ENCODE data around the gene FOXP1. TPM values are rescaled to one million over a fixed set of nuclear protein-coding genes. Genes with fewer than 3 reads are reported as not detected.

The FOXP1 gene
- total and polyA plus RNA-seq, 2 of the 8 experiments (the other 6 are each of a cell fraction or from before 2014, with no cell fraction given) = 13.9 to 25.4 TPM

- peak overlapping the region; percentile 12; the same call in 1 of the 2 replicates for H4K8ac ChIP-seq (ENCODE audit: extremely low read depth, insufficient read depth, low read length)
- no peak overlapping the region for H2BK20ac ChIP-seq (ENCODE audit: low read length)
- peak overlapping the region; percentile 81 for H3K14ac ChIP-seq (ENCODE audit: insufficient read length)
- no peak for FAIRE-seq
- no peak overlapping the region for H3K27ac ChIP-seq (ENCODE audit: low read depth, low read length)
- H4K5ac ChIP-seq (ENCODE audit: insufficient read length, low read depth, low read length) = peak overlapping the region; percentile 15
- no peaks in the 10 kb centered on the region for H3K27me3 ChIP-seq (replicated peaks in 1 of 4; ENCODE audit: control insufficient read depth in 3 of 4, extremely low read depth in 1 of 4, insufficient read depth in 3 of 4, low read length in 3 of 4)
- H3K56ac ChIP-seq (replicated peaks; ENCODE audit: insufficient read length, low read depth, low read length) = no peak overlapping the region
- ChIA-PET CTCF (ENCODE audit: partially characterized antibody) (interaction anchor here (0.7 to 0.8 kb wide), 2 partner anchors 16 to 21 kb away, joined by 3 to 4 read pairs; no protein-coding TSS in a partner anchor), POLR2A (ENCODE audit: partially characterized antibody) (no interaction called here)
- no peaks in the 10 kb centered on the region for H3K9me3 ChIP-seq (ENCODE audit: insufficient read depth in 2 of 2, low read depth in 1 of 2, low read length in 1 of 2)
- no peak overlapping the region for H2BK120ac ChIP-seq (replicated peaks; ENCODE audit: low read depth, low read length)
- H3K9ac ChIP-seq (replicated peaks in 1 of 4; ENCODE audit: extremely low read depth in 1 of 4, low read depth in 3 of 4, low read length in 3 of 4) = no peak overlapping the region; a peak in 1 of 7 replicates
- H3K4me3 ChIP-seq (ENCODE audit: extremely low read depth in 1 of 4, insufficient read depth in 2 of 4, low read depth in 3 of 4, low read length in 4 of 4) = no peak overlapping the region
- H4K91ac ChIP-seq (replicated peaks; ENCODE audit: insufficient read length, low read length) = no peak overlapping the region
- no peak overlapping the region for H3K4ac ChIP-seq (replicated peaks; ENCODE audit: insufficient read length, low read depth, low read length)
- H3K4me2 ChIP-seq (ENCODE audit: insufficient read depth in 1 of 2, low read depth in 2 of 2, low read length in 2 of 2) = no peak overlapping the region
- no peaks in the 10 kb centered on the region for H3K23me2 ChIP-seq (ENCODE audit: low read depth, low read length)
- no peak overlapping the region for H2BK12ac ChIP-seq (ENCODE audit: low read depth, low read length)
- peaks cover 0 to 14% (median 5%) of the 10 kb centered on the region in 4 experiments; a peak in 5 of 7 replicates for H3K4me1 ChIP-seq (replicated peaks in 1 of 4; ENCODE audit: control insufficient read depth in 3 of 4, insufficient read depth in 4 of 4, low read length in 3 of 4)
- H2AFZ ChIP-seq (ENCODE audit: low read length) = no peak overlapping the region
- no peak overlapping the region for H3K23ac ChIP-seq (ENCODE audit: insufficient read length)
- no peak overlapping the region for H2BK5ac ChIP-seq (ENCODE audit: low read depth, low read length)
- H3K79me2 ChIP-seq (ENCODE audit: control insufficient read depth in 1 of 2, insufficient read depth in 2 of 2, low read length in 2 of 2) = no peaks in the 10 kb centered on the region; a peak in 1 of 4 replicates
- no peak overlapping the region for H3K18ac ChIP-seq (ENCODE audit: extremely low read depth, low read length)
- H2BK15ac ChIP-seq (ENCODE audit: low read length) = no peak overlapping the region
- H3K79me1 ChIP-seq (ENCODE audit: low read depth, low read length) = no peaks in the 10 kb centered on the region
- H3K36me3 ChIP-seq (ENCODE audit: control insufficient read depth in 2 of 4, insufficient read depth in 4 of 4, low read length in 3 of 4) = no peaks in the 10 kb centered on the region
- DNase-seq (ENCODE audit: low read depth in 1 of 2, low spot score in 2 of 2) = no peak
- peaks cover 2% of the 10 kb centered on the region in 2 experiments for H4K20me1 ChIP-seq (replicated peaks in 1 of 2; ENCODE audit: control insufficient read depth in 1 of 2, insufficient read depth in 2 of 2, low read length in 2 of 2)
- H2AK5ac ChIP-seq (ENCODE audit: low read depth, low read length) = no peak overlapping the region
- 70% methylated on average over 3 of the region's 3 CpGs; no CpG with 5 or more reads in 1 of the 2 experiments for WGBS, 2 experiments (ENCODE audit: extremely low coverage in 1 of 2, insufficient coverage in 1 of 2, insufficient read length in 1 of 2, insufficient replicate concordance in 2 of 2, low coverage in 1 of 2, low lambda C conversion rate in 2 of 2, missing lambda C conversion rate in 1 of 2)
- no peak for TF ChIP-seq HDAC6 (IDR thresholded peaks at IDR 0.05; ENCODE audit: low read depth, low read length)
- TF ChIP-seq TEAD4 (IDR thresholded peaks at IDR 0.05; ENCODE audit: low read depth, low read length) = no peak
- no peak for TF ChIP-seq POU5F1 (IDR thresholded peaks at IDR 0.05; ENCODE audit: low read depth, low read length)
- TF ChIP-seq BACH1 (IDR thresholded peaks at IDR 0.05; ENCODE audit: low read length) = no peak
- no peak for TF ChIP-seq RFX5 (IDR thresholded peaks at IDR 0.05; ENCODE audit: borderline replicate concordance, low read depth, low read length)
- no peak for TF ChIP-seq CBX8 (IDR thresholded peaks at IDR 0.05; ENCODE audit: borderline replicate concordance, low read depth, low read length)
- TF ChIP-seq SRF (IDR thresholded peaks at IDR 0.05; ENCODE audit: low read depth, low read length) = no peak
- TF ChIP-seq, protein P1, sequence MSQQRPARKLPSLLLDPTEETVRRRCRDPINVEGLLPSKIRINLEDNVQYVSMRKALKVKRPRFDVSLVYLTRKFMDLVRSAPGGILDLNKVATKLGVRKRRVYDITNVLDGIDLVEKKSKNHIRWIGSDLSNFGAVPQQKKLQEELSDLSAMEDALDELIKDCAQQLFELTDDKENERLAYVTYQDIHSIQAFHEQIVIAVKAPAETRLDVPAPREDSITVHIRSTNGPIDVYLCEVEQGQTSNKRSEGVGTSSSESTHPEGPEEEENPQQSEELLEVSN (IDR thresholded peaks at IDR 0.05) = no peak
- no peak for TF ChIP-seq SAP30 (IDR thresholded peaks at IDR 0.05; ENCODE audit: insufficient read depth, insufficient replicate concordance, low read length)
- no peak for TF ChIP-seq POLR2AphosphoS5 (IDR thresholded peaks at IDR 0.05; ENCODE audit: low read depth, low read length)
- no peak for TF ChIP-seq BRCA1 (IDR thresholded peaks at IDR 0.05; ENCODE audit: low read depth, low read length)
- TF ChIP-seq YY1 (IDR thresholded peaks at IDR 0.05; ENCODE audit: low read depth, low read length) = no peak
- no peak for TF ChIP-seq TCF12 (IDR thresholded peaks at IDR 0.05; ENCODE audit: low read depth, low read length)
- TF ChIP-seq CREB1 (IDR thresholded peaks at IDR 0.05) = no peak
Measured at GRCh38 chr3:71543371-71544016, 40.0 kb downstream of the FOXP1 start.

Measured in H1 (cell line).